C4-2B (cell line): ENCODE measurements around the gene PLXNB3.

Experiments
- ZFX ChIP-seq: fragments of 450-650 bp; IDR thresholded peaks from 2 replicates; pipeline ENCODE4 v1.6.1; 2017
- TF ChIP-seq, protein P1 (sequence below): fragments of 450-650 bp; conservative IDR thresholded peaks from 2 replicates; pipeline ENCODE4 v1.5.1; 2017; ENCODE audit warnings: mild to moderate bottlenecking

DNA sequence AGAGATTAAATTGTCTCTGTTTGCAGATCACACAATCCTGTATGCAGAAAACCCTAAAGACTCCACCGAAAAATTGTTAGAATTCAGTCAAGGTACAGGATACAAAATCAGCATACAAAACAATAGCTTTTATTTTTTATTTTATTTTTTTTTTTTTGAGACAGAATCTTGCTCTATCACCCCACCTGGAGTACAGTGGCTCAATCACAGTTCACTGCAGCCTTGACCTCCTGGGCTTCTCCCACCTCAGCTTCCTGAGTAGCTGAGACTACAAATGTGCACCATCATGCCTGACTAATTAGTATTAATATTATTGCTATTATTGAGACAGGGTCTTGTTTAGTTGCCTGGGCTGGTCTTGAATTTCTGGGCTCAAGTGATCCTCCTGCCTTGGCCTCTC is 8.9 kb upstream of the PLXNB3 start:
- TF ChIP-seq, protein P1, sequence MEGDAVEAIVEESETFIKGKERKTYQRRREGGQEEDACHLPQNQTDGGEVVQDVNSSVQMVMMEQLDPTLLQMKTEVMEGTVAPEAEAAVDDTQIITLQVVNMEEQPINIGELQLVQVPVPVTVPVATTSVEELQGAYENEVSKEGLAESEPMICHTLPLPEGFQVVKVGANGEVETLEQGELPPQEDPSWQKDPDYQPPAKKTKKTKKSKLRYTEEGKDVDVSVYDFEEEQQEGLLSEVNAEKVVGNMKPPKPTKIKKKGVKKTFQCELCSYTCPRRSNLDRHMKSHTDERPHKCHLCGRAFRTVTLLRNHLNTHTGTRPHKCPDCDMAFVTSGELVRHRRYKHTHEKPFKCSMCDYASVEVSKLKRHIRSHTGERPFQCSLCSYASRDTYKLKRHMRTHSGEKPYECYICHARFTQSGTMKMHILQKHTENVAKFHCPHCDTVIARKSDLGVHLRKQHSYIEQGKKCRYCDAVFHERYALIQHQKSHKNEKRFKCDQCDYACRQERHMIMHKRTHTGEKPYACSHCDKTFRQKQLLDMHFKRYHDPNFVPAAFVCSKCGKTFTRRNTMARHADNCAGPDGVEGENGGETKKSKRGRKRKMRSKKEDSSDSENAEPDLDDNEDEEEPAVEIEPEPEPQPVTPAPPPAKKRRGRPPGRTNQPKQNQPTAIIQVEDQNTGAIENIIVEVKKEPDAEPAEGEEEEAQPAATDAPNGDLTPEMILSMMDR, result no peak
- TF ChIP-seq ZFX, result no peak
